ENCODE results near the gene HAO1.
"Not testable (repeated sequence)": the region's sequence is repeated elsewhere in the genome, so short reads cannot be mapped to it uniquely, and the experiment has no call there.

HAO1 gene

GRCh38 chr20:7866285-7866684 lies 74.0 kb downstream of the HAO1 start:
- Histone ChIP-seq H3K4me3 (no peak overlapping the region), H3K27ac (no peak overlapping the region)

- Histone ChIP-seq H3K4me3 (no peak overlapping the region), H3K27ac (no peak overlapping the region)
Observed at GRCh38 chr20:7859356-7859802, 80.9 kb downstream of the HAO1 start.

- H3K27ac ChIP-seq, result no peak overlapping the region
Observed at GRCh38 chr20:7858734-7859250, 81.5 kb downstream of the HAO1 start.

GRCh38 chr20:7856756-7857155 lies 83.5 kb downstream of the HAO1 start:
- no peak overlapping the region for H3K4me3 ChIP-seq
- H3K27ac ChIP-seq, result no peak overlapping the region

More at GRCh38 chr20:7858734-7859250, 81.5 kb downstream of the HAO1 start:
- H3K4me3 ChIP-seq, result no peak overlapping the region

DNA sequence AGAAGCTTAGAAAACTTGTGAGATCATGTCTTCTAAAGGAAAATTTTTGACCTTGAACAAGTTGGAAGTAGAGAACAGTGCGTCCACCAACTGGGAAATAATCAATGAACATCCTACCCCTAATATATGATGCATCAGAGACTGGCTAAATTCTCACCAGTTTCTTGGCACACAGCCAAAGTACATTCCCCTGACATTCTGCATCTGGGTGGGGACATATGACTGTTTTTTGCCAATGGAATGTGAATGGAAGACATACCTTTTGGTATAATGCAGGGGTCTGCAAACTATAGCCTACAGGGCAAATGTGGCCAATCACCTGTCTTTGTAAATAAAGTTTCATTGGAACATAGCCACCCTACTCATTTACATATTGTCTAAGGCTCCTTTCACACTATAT lies 84.7 kb downstream of the HAO1 start:
- H3K4me3 ChIP-seq, result no peak overlapping the region
- no peak overlapping the region for H3K27ac ChIP-seq

GRCh38 chr20:7853493-7853892 lies 86.8 kb downstream of the HAO1 start:
- no peak overlapping the region for H3K27ac ChIP-seq

DNA sequence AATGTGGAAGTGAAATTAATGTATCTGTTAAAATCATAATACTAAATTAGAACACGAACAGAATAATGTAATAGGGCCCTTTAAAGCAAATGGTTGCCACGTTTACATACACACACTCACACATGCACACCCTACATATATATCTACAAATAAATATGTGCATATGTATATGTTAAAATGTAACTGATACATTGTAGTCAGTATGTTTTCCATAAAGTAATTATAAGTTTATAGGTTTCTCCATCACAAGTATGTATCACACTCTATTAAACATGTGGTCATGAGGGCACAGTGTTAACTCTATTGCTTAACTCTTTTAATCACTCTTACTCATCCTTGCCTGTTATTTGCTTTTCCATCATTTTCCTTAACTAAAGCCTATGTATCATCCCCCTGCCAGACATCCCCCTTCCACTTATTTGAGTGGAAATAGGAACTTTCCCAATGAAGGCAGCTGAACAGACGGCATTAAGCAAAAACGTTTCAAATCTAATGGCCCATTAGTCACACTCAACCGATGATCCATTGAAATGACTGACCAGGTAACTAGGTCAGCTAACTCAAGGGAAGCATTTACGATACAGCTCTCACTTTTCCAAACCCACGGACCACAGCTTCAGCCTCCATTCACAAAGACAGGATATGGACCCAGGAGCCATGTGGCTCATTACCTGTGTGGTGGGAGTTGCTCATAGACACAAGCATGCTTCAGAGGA lies 89.3 kb downstream of the HAO1 start:
- Histone ChIP-seq H3K4me3 (no peak overlapping the region), H3K27ac (no peak overlapping the region)

More at GRCh38 chr20:7853493-7853892, 86.8 kb downstream of the HAO1 start:
- no peak overlapping the region for H3K4me3 ChIP-seq

GRCh38 chr20:7849675-7850074 lies 90.6 kb downstream of the HAO1 start:
- Histone ChIP-seq H3K27ac (no peak overlapping the region), H3K4me3 (no peak overlapping the region)

DNA sequence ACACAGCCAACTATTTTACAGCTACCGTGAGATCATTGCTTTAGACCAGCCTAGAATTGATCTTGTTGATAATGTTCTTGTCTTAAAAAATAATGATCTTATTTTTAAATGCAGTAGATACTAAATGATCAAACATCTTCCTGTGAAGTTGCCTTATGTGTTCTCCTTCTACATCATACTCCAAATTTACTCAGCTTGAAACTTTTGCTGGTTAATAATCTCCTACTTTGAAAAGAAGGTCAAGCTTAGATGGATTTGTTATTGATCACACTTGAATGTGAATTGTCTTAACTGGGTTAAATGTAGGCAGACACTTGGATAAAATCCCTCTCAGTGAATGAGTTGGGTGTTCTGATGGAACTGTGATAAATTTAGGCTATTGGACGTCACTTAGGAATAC lies 91.9 kb downstream of the HAO1 start:
- no peak overlapping the region for H3K27ac ChIP-seq
- H3K4me3 ChIP-seq, result no peak overlapping the region

- no peak overlapping the region for H3K4me3 ChIP-seq
Observed at GRCh38 chr20:7843613-7844012, 96.6 kb downstream of the HAO1 start.

GRCh38 chr20:7841971-7842310 lies 98.3 kb downstream of the HAO1 start:
- Histone ChIP-seq H3K27ac (peak overlapping the region in 2 of 21 experiments; percentile 10 to 69), H3K4me3 (no peak overlapping the region)

More at GRCh38 chr20:7843613-7844012, 96.6 kb downstream of the HAO1 start:
- no peak overlapping the region for H3K27ac ChIP-seq

DNA sequence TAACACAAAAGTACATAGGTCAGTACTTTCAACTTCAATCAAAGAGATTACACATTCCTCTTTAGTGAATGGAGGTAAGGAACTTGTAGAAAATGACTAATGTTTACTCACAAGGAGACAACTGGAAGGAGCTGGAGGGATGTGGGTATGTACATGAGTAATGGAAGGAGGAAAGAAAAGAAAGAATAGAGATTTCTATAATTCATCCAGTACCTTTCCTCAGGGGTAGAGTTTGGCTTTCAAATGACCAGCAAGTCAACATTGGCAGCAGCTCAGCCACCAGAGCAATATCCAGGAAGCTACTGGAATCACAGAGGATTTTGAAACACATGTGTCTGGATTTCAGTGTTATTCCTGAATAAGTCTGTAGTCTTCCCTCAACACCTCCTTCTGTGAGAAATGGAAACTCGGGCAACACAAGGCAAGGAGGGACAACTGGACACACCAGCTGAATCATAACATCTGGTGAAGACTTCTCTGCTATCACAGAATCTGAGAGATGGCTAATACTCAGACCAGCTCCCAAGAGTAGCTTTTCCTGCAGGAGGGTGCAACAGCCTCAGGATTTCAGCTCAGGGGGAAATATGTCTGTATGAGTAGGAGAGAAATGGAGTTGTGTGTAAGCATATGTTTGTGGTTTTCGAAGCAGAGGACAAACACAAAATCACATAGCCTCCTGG lies 98.8 kb downstream of the HAO1 start:
- peak overlapping the region in 1 of 21 experiments; percentile 69 for H3K27ac ChIP-seq
- no peak overlapping the region for H3K4me3 ChIP-seq

- no peak overlapping the region for H3K4me3 ChIP-seq
Observed at GRCh38 chr20:7836076-7836475, 104.2 kb downstream of the HAO1 start.

GRCh38 chr20:7834441-7834840 lies 105.8 kb downstream of the HAO1 start:
- not testable (repeated sequence) for H3K27ac ChIP-seq, H3K4me3 ChIP-seq

More at GRCh38 chr20:7836076-7836475, 104.2 kb downstream of the HAO1 start:
- H3K27ac ChIP-seq, result no peak overlapping the region

All from skin epidermis (tissue), 12 donors.